D341Med (cell line): Measurements from ENCODE around the gene ARNT2.
"Not testable (repeated sequence)": the region's sequence is repeated elsewhere in the genome, so short reads cannot be mapped to it uniquely, and the experiment has no call there.

Experiments used
- DNase-seq: peaks from one replicate; pipeline ENCODE4 v3.0.0; 2012; ENCODE audit warnings: low spot score

The ARNT2 gene

DNA sequence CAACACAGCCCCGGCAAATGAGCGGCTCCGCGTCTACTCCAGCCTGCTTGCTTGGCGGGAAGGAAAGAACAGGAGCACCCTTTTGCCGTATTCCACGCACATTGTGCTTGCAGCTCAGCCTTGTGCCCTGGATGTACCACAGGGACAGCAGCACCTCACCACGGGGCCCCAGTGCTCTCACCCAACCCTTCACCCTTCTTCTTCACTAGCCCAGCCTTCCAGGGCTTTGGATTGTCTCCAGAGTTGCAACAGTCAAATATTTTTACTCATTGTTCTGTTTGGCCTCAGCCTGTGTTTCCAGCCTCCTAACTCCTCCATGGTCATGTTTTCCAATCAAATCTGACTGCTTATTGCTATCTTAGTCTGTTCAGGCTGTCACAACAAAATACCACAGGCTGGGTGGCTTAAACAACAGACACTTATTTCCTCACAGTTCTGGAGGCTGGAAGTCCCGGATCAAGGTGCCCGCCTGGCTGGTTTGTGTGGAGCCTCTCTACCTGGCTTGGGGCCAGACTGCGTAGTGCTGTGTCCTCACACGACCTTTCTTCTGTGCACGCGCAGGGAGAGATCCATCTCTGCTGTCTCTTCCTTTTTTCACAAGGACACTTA lies 211.7 kb downstream of the ARNT2 start:
- DNase-seq, result peak; percentile 45

DNA sequence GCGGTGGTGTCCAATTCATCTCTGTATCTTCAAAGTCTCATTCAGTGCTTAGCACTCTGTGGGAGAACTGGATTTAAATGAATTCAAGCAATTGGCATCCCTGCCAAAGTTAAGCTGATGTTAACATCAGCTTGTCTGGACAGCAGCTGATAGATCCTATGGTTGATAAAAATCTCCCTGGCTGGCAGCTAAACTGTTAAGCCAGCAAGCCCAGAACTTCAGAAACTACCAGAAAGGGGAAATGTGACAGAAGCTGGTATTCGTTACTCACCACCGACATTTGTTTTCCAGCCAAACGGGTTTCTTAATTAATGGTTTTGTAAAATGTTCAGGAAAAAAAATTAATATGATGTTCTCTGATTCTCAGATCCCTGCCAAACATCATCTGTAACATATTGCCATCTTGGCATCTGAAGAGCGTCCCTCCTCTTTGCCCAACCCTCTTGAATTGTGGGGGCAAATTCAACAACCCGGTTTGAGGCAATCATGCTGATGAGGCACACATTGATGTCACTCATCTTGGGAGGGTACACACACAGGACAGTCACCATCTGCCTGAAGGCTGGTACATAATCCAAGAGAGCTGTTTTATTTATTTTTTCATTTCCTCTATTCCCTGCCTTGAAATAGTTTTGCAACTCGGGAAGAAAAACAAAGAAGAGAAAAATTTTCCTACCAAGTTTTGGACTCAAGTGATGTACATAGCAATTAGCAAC lies 214.7 kb downstream of the ARNT2 start:
- no peak for DNase-seq

- DNase-seq, result no peak
Observed at GRCh38 chr15:80619680-80620079, 215.5 kb downstream of the ARNT2 start.

GRCh38 chr15:80620141-80620540 lies 216.0 kb downstream of the ARNT2 start:
- no peak for DNase-seq

- no peak for DNase-seq
Observed at GRCh38 chr15:80620931-80621330, 216.7 kb downstream of the ARNT2 start.

DNA sequence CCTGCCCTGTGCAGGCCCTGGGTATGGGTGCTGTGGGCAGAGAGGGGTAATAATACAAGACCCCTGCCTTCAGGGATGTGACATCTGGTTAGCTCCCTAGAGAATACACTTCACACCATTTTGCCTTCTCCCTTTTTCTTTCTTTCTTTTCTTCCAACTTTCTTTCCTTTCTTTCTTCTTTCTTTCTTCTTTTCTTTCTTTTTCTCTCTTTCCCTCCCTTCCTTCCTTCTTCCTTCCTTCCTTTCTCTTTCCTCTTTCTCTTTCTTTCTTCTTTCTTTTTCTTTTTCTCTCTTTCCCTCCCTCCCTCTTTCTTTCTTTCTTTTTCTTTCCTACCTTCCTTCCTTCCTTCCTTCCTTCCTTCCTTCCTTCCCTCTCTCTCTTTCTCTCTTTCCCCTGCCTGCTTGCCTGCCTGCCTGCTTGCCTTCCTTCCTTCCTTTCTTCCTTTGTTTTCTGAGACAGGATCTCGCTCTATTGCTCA lies 222.5 kb downstream of the ARNT2 start:
- DNase-seq, result no peak

GRCh38 chr15:80629355-80629754 lies 225.2 kb downstream of the ARNT2 start:
- no peak for DNase-seq

GRCh38 chr15:80630981-80631380 lies 226.8 kb downstream of the ARNT2 start:
- no peak for DNase-seq

- DNase-seq, result no peak
Observed at GRCh38 chr15:80633221-80633620, 229.0 kb downstream of the ARNT2 start.

- DNase-seq, result no peak
Observed at GRCh38 chr15:80635953-80636352, 231.8 kb downstream of the ARNT2 start.

DNA sequence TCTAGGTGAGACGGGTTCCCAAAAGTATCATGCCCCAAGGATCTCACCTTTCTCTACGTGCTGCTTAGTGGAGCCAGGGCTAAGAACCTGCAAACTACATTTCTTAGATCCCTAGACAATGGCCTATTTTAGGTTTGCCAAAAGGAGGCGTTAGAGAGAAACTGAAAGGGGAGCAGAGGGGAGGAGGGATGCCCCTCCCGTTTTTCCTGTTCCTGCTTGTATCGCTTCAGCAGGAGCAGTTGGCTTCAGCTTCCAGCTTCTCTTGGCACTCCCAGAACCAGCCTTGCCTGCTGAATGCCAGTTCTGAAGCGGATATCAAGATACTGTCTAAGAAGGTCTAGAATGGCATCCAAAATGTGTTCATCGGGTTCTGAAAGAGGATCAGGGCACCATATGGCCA lies 232.5 kb downstream of the ARNT2 start:
- DNase-seq, result no peak

DNA sequence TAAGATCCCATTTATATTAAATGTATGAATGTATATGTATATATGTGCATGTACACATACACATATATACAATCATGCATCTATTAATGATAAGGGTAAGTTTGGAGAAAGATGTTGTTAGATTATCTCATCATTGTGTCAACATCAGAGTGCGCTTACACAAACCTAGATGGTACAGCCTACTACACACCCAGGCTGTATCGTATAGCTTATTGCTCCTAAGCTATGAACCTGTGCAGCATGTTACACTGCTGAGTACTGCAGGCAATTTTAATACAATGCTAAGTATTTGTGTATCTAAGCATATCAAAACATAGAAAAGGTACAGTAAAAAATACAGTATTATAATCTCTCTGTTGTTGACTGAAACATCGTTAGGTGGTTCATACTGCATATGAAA lies 233.6 kb downstream of the ARNT2 start:
- no peak for DNase-seq

DNA sequence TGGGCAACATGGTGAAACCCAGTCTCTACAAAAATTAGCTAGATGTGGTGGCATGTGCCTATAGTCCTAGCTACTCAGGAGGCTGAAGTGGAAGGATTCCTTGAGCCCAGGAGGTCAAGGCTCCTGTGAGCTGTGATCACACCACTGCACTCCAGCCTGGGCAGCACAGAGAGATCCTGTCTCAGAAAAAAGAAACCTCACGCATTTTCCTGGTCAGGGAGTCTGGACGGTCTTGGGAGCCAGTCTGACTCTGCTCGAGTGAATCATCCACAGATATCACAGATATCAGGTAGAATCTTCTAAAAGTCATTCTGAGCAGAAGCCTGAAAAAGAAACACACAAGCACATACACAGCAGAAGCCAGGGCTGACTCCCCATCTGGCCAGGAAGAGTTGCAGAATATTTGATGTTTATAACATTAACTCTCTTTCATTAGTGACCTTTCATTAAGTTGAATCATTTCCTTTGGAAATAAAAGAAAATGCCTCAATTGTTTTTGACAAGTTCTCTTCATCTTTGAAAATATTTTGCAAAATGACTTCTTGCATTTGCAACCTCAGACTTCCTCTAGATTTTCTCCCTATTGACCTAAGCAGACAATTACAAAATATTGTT lies 234.5 kb downstream of the ARNT2 start:
- DNase-seq, result no peak

GRCh38 chr15:80639168-80639555 lies 235.0 kb downstream of the ARNT2 start:
- DNase-seq, result no peak

- no peak for DNase-seq
Observed at GRCh38 chr15:80640531-80641121, 236.4 kb downstream of the ARNT2 start.

GRCh38 chr15:80641384-80641783 lies 237.2 kb downstream of the ARNT2 start:
- no peak for DNase-seq

DNA sequence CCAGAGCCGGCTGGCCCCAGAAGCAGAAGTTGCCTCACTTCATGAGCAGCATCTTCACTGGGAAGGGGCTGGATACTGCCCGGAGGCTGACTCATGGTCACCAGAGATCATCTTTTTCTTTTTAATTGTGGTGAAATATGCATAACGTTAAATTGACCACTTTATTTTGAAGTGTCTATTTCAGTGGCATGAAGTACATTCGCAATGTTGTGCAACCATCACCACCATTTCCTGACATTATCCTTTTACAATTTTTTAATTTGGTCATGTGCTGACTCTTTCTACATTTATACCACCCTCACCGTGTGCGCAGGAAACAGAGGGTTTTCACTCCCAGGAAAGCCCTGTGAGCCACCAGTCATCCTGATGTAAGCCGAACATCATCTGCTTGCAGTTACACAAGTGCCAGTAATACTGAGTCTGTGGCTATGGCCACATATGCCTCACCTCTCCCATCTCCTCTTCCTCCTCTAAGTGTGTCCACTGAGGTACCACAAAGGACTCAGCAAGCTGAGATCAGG lies 239.3 kb downstream of the ARNT2 start:
- no peak for DNase-seq

DNA sequence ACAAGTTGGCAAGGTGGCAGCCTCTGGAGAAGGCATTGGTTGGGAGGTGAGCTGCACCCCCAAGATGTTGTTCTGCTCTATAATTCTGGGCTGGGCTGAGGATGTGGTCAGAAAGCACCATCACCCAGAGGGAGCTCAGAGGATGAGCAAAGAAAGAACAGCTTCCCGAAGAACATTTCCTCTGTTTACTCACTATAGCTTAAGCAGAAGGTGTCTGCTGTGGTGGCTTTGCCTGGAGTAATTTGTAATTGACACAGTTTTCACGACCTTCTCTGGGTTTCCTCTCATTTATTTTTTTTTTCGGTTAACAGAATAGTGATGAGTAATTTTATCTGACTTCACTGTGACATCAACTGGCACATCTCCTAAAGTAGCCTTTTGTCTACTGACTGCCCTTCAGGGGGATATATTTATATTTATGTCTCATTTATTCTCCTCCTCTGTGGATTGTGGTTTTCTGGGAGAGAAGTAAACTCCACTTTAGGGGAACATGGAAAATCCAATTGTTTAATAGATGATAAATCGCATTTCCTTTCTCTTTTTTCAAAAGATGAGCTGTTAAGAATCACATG lies 241.4 kb downstream of the ARNT2 start:
- no peak for DNase-seq

DNA sequence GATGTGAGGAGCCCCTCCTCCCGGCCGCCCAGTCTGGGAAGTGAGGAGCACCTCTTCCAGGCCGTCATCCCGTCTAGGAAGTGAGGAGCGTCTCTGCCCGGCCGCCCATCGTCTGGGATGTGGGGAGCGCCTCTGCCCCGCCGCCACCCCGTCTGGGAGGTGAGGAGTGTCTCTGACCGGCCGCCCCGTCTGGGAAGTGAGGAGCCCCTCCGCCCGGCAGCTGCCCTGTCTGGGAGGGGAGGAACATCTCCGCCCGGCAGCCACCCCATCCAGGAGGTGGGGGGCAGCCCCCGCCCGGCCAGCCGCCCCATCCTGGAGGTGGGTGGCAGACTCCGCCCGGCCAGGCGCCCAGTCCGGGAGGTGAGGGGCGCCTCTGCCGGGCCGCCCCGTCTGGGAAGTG lies 243.2 kb downstream of the ARNT2 start:
- not testable (repeated sequence) for DNase-seq
